Smooth muscle cell (in vitro differentiated cells): ENCODE results near the gene ORC3. TPM values are rescaled to one million over a fixed set of nuclear protein-coding genes. Genes with fewer than 3 reads are reported as not detected.

Source experiments
- DNase-seq: peaks from one replicate; lab custom pipeline; 2025; ENCODE audit not compliant: unreplicated experiment; lab: John Stamatoyannopoulos, UW
- H2AFZ ChIP-seq: fragments of 200-600 bp; sonication (generic); 2 replicates; pipeline ENCODE4 v1.6.0; 2016; ENCODE audit warnings: antibody characterized with exemption, low read depth, mild to moderate bottlenecking
- H3F3A ChIP-seq: fragments of 200-600 bp; sonication (generic); 2 replicates; pipeline ENCODE4 v1.6.0; 2017; ENCODE audit warnings: antibody characterized with exemption, low read depth
- H3K27ac ChIP-seq: fragments of 200-600 bp; sonication (generic); 2 replicates; pipeline ENCODE4 v1.5.1; 2016; ENCODE audit warnings: low read depth, mild to moderate bottlenecking
- H3K27me3 ChIP-seq: fragments of 200-600 bp; sonication (generic); 2 replicates; pipeline ENCODE4 v1.6.1; 2016; ENCODE audit warnings: low read depth, mild to moderate bottlenecking
- H3K36me3 ChIP-seq: fragments of 200-600 bp; sonication (generic); 2 replicates; pipeline ENCODE4 v1.5.1; 2016; ENCODE audit warnings: low read depth
- H3K4me1 ChIP-seq: fragments of 200-600 bp; sonication (generic); 2 replicates; pipeline ENCODE4 v1.5.1; 2016; ENCODE audit warnings: low read depth
- H3K4me2 ChIP-seq: fragments of 200-600 bp; sonication (generic); 2 replicates; pipeline ENCODE4 v1.6.0; 2016; ENCODE audit warnings: mild to moderate bottlenecking
- H3K4me3 ChIP-seq: fragments of 200-600 bp; sonication (generic); 2 replicates; pipeline ENCODE4 v1.5.1; 2016; ENCODE audit warnings: mild to moderate bottlenecking
- H3K79me2 ChIP-seq: fragments of 200-600 bp; sonication (generic); 2 replicates; pipeline ENCODE4 v1.6.0; 2016; ENCODE audit warnings: low read depth, mild to moderate bottlenecking
- H3K9ac ChIP-seq: fragments of 200-600 bp; sonication (generic); 2 replicates; pipeline ENCODE4 v1.6.0; 2016; ENCODE audit warnings: low read depth
- H3K9me3 ChIP-seq: fragments of 200-600 bp; sonication (generic); replicated peaks from 2 replicates; pipeline ENCODE4 v1.5.1; 2016; ENCODE audit warnings: low read depth
- H4K20me1 ChIP-seq: fragments of 200-600 bp; sonication (generic); 2 replicates; pipeline ENCODE4 v1.6.0; 2016; ENCODE audit warnings: low read depth
- CTCF ChIP-seq: fragments of 200-600 bp; sonication (generic); IDR thresholded peaks from 2 replicates; pipeline ENCODE4 v1.5.1; 2017; ENCODE audit warnings: borderline replicate concordance, mild to moderate bottlenecking, antibody characterized with exemption; ENCODE audit not compliant: insufficient read depth, poor library complexity, severe bottlenecking
- WGBS: methylation state at CpG from one replicate; pipeline ENCODE4 v1.1.7; 2016; ENCODE audit warnings: low lambda C conversion rate; 5-methylcytosine and 5-hydroxymethylcytosine counted together
- polyA plus RNA-seq: library from polyadenylated mRNA; unstranded; fragments of >200 nt; fragmentation: Nextera tagmentation; extraction: Ambion mirVana; gene quantifications from 2 replicates; pipeline ENCODE4 v1.2.1, GENCODE V29; 2016
- total RNA-seq: library from RNA; depleted of rRNA; stranded (reverse); fragments of >200 nt; gene quantifications from 2 replicates; pipeline ENCODE4 v1.2.3, GENCODE V29; 2014

ORC3 gene
- total and polyA plus RNA-seq, 2 experiments from 2014 or later, result 23.4 to 37.1 TPM

- Histone ChIP-seq H3K27me3 (no peaks in the 10 kb centered on the region), H3K4me2 (no peak overlapping the region), H3K4me1 (no peaks in the 10 kb centered on the region), H3K4me3 (no peak overlapping the region), H3K9ac (no peak overlapping the region), H3K79me2 (no peaks in the 10 kb centered on the region), H2AFZ (no peak overlapping the region), H3K9me3 (no peaks in the 10 kb centered on the region), H4K20me1 (peaks cover 5% of the 10 kb centered on the region), H3F3A (no peaks in the 10 kb centered on the region), H3K36me3 (peaks cover 16% of the 10 kb centered on the region), H3K27ac (no peak overlapping the region)
- DNase-seq, result no peak
- no peak for TF ChIP-seq CTCF
- WGBS, result 95% methylated on average over 2 of the region's 2 CpGs
Observed at GRCh38 chr6:87541744-87542143, 48.2 kb upstream of the ORC3 start.

GRCh38 chr6:87543696-87544473, 46.0 kb upstream of the ORC3 start:
- no peaks in the 10 kb centered on the region for H3F3A ChIP-seq
- no peak for TF ChIP-seq CTCF
- no peak overlapping the region for H3K27ac ChIP-seq
- H3K4me1 ChIP-seq, result no peaks in the 10 kb centered on the region
- H2AFZ ChIP-seq, result no peak overlapping the region
- no peak overlapping the region for H3K9ac ChIP-seq
- no peaks in the 10 kb centered on the region for H3K79me2 ChIP-seq
- no peak for DNase-seq
- no peaks in the 10 kb centered on the region for H3K9me3 ChIP-seq
- H3K4me3 ChIP-seq, result no peak overlapping the region
- peaks cover 16% of the 10 kb centered on the region for H3K36me3 ChIP-seq
- H3K4me2 ChIP-seq, result no peak overlapping the region
- peaks cover 5% of the 10 kb centered on the region for H4K20me1 ChIP-seq
- no peaks in the 10 kb centered on the region for H3K27me3 ChIP-seq
- 93% methylated on average over 4 of the region's 4 CpGs for WGBS

- no peaks in the 10 kb centered on the region for H3F3A ChIP-seq
- H3K27ac ChIP-seq, result no peak overlapping the region
- peaks cover 5% of the 10 kb centered on the region for H4K20me1 ChIP-seq
- no peak overlapping the region for H3K4me2 ChIP-seq
- H3K9me3 ChIP-seq, result no peaks in the 10 kb centered on the region
- no peaks in the 10 kb centered on the region for H3K27me3 ChIP-seq
- H3K9ac ChIP-seq, result no peak overlapping the region
- peaks cover 16% of the 10 kb centered on the region for H3K36me3 ChIP-seq
- no peak for TF ChIP-seq CTCF
- no peak overlapping the region for H2AFZ ChIP-seq
- WGBS, result 100% methylated on average over 1 of the region's 1 CpG
- no peak overlapping the region for H3K4me3 ChIP-seq
- H3K4me1 ChIP-seq, result no peaks in the 10 kb centered on the region
- no peak for DNase-seq
- H3K79me2 ChIP-seq, result no peaks in the 10 kb centered on the region
Observed at GRCh38 chr6:87544474-87544735, 45.5 kb upstream of the ORC3 start.

DNA sequence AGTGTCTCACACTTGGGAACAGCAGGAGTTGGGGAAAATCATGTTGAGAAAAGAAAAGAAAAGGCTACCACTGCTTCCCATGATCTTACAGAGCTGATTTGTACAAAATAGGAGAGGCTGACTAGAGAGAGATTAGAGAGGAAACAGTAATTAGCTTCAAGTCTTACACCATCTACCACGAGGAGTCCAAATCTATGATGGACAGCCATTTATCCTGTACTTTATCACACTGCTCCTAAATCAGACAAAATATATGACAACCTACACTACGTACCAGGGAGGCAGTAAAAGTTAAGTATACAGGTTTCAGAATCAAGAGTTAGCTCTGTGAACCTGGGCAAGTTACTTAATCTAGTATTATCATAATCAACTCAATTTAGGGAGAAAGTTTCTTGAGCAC, 38.1 kb upstream of the ORC3 start:
- Histone ChIP-seq H3K79me2 (peaks cover 3% of the 10 kb centered on the region), H4K20me1 (peaks cover 30% of the 10 kb centered on the region), H3K27me3 (no peaks in the 10 kb centered on the region), H3K4me3 (no peak overlapping the region), H3K27ac (peak overlapping the region; percentile 9), H3K4me2 (no peak overlapping the region), H3K36me3 (peaks cover 6% of the 10 kb centered on the region), H2AFZ (no peak overlapping the region), H3K9me3 (no peaks in the 10 kb centered on the region), H3K4me1 (no peaks in the 10 kb centered on the region), H3K9ac (no peak overlapping the region), H3F3A (no peaks in the 10 kb centered on the region)
- DNase-seq, result no peak
- TF ChIP-seq CTCF, result no peak
- 72% methylated on average over 2 of the region's 2 CpGs for WGBS
